ENCODE data around the gene KIAA1143. TPM values are rescaled to one million over a fixed set of nuclear protein-coding genes. Genes with fewer than 3 reads are reported as not detected.

KIAA1143 gene
- total RNA-seq, 2 experiments from 2014 or later = 36.6 to 39.1 TPM

GRCh38 chr3:44782891-44783290 lies 21.5 kb upstream of the KIAA1143 start:
- Mint-ChIP-seq H3K9me3 (no peaks in the 10 kb centered on the region), H3K27me3 (no peaks in the 10 kb centered on the region), H3K36me3 (ENCODE audit: low read depth) (peaks cover 40% of the 10 kb centered on the region), H3K4me1 (ENCODE audit: low read depth) (no peaks in the 10 kb centered on the region), H3K27ac (no peak overlapping the region), H3K4me3 (no peak overlapping the region)
- ATAC-seq = no peak
- DNase-seq = no peak
- TF ChIP-seq CTCF (IDR thresholded peaks at IDR 0.05) = no peak
- CTCF ChIA-PET = no interaction called here
- intact Hi-C loops (cut with micrococcal nuclease) = no loop called here
- POLR2A ChIA-PET = interaction anchor here (0.6 kb wide), 1 partner anchor 26 kb away, joined by 3 read pairs; no protein-coding TSS in a partner anchor

GRCh38 chr3:44772099-44772442 lies 10.7 kb upstream of the KIAA1143 start:
- POLR2A ChIA-PET = interaction anchor here (0.7 to 1.1 kb wide), 2 partner anchors 15 to 41 kb away, joined by 3 read pairs; no protein-coding TSS in a partner anchor
- Mint-ChIP-seq H3K9me3 (peaks cover 24% of the 10 kb centered on the region), H3K4me1 (ENCODE audit: low read depth) (no peaks in the 10 kb centered on the region), H3K27ac (no peak overlapping the region), H3K27me3 (no peaks in the 10 kb centered on the region), H3K4me3 (no peak overlapping the region), H3K36me3 (ENCODE audit: low read depth) (peaks cover 71% of the 10 kb centered on the region)
- no peak for TF ChIP-seq CTCF (IDR thresholded peaks at IDR 0.05)
- intact Hi-C loops (cut with micrococcal nuclease) = no loop called here
- ATAC-seq (no peak), DNase-seq (no peak)
- CTCF ChIA-PET = interaction anchor here (3.3 kb wide), 1 partner anchor 10 kb away, joined by 9 read pairs; the partner anchor contains the start of genes KIAA1143 and KIF15

- intact Hi-C loops (cut with micrococcal nuclease) = no loop called here
- DNase-seq (no peak), ATAC-seq (no peak)
- Mint-ChIP-seq H3K36me3 (ENCODE audit: low read depth) (peaks cover 71% of the 10 kb centered on the region), H3K4me1 (ENCODE audit: low read depth) (no peaks in the 10 kb centered on the region), H3K9me3 (peaks cover 24% of the 10 kb centered on the region), H3K4me3 (no peak overlapping the region), H3K27ac (no peak overlapping the region), H3K27me3 (no peaks in the 10 kb centered on the region)
- ChIA-PET CTCF (interaction anchor here (3.3 kb wide), 1 partner anchor 10 kb away, joined by 9 read pairs; the partner anchor contains the start of genes KIAA1143 and KIF15), POLR2A (no interaction called here)
- TF ChIP-seq CTCF (IDR thresholded peaks at IDR 0.05) = no peak
Measured at GRCh38 chr3:44771424-44772098, 10.1 kb upstream of the KIAA1143 start.

GRCh38 chr3:44764248-44764647 lies 2.8 kb upstream of the KIAA1143 start:
- intact Hi-C loops (cut with micrococcal nuclease) = no loop called here
- no peak overlapping the region for H3K27ac Mint-ChIP-seq
- no peaks in the 10 kb centered on the region for H3K27me3 Mint-ChIP-seq
- ATAC-seq (no peak), DNase-seq (no peak)
- peaks cover 6% of the 10 kb centered on the region for H3K9me3 Mint-ChIP-seq
- H3K4me3 Mint-ChIP-seq = no peak overlapping the region
- H3K4me1 Mint-ChIP-seq (ENCODE audit: low read depth) = peaks cover 10% of the 10 kb centered on the region
- CTCF ChIA-PET = no interaction called here
- no peak for TF ChIP-seq CTCF (IDR thresholded peaks at IDR 0.05)
- POLR2A ChIA-PET = no interaction called here
- peaks cover 64% of the 10 kb centered on the region for H3K36me3 Mint-ChIP-seq (ENCODE audit: low read depth)

GRCh38 chr3:44762690-44763089 lies 1.3 kb upstream of the KIAA1143 start:
- ATAC-seq (no peak), DNase-seq (no peak)
- Mint-ChIP-seq H3K4me3 (peak overlapping the region; percentile 96), H3K36me3 (ENCODE audit: low read depth) (peaks cover 66% of the 10 kb centered on the region), H3K27ac (peak overlapping the region; percentile 92), H3K9me3 (peaks cover 17% of the 10 kb centered on the region), H3K4me1 (ENCODE audit: low read depth) (peaks cover 20% of the 10 kb centered on the region), H3K27me3 (no peaks in the 10 kb centered on the region)
- intact Hi-C loops (cut with micrococcal nuclease) = no loop called here
- CTCF ChIA-PET = interaction anchor here (2.0 to 2.5 kb wide), 2 partner anchors 10 to 152 kb away, joined by 7 to 9 read pairs; no protein-coding TSS in a partner anchor
- POLR2A ChIA-PET = interaction anchor here (0.6 to 2.5 kb wide), 11 partner anchors 8 to 702 kb away, joined by 3 to 10 read pairs (median 4); partner anchors contain the start of genes ZKSCAN7, ZNF501 and ZNF502
- no peak for TF ChIP-seq CTCF (IDR thresholded peaks at IDR 0.05)

Data from activated CD8-positive, alpha-beta T cell treated with anti-CD3 and anti-CD28 coated beads for 36 hours (primary cell).